ENCODE measurements around the gene SH2B3. TPM values are rescaled to one million over a fixed set of nuclear protein-coding genes. Genes with fewer than 3 reads are reported as not detected.

Gene SH2B3
- total RNA-seq, 3 donors from 2014 or later (not counting 1 experiment from before 2014, with no cell fraction given) = 68.1 to 81.3 (median 68.4) TPM

- H3K4me3 Mint-ChIP-seq = no peak overlapping the region
- Histone ChIP-seq H3K4me1 (ENCODE audit: control insufficient read depth, insufficient read depth, low read length) (no peaks in the 10 kb centered on the region), H3K36me3 (ENCODE audit: control insufficient read depth, insufficient read depth, low read length) (no peaks in the 10 kb centered on the region), H3K27ac (ENCODE audit: low read length) (no peak overlapping the region), H3K4me3 (ENCODE audit: low read length) (no peak overlapping the region), H3K27me3 (ENCODE audit: control insufficient read depth, insufficient read depth, low read length) (no peaks in the 10 kb centered on the region), H3K9me3 (ENCODE audit: control insufficient read depth, insufficient read depth, low read length) (no peaks in the 10 kb centered on the region)
- ATAC-seq (no peak), DNase-seq (no peak)
- WGBS (ENCODE audit: insufficient coverage) = 91% methylated on average over 5 of the region's 6 CpGs
- intact Hi-C loops (cut with micrococcal nuclease) = no loop called here
- TF ChIP-seq CTCF (IDR thresholded peaks at IDR 0.05) = no peak
- H3K9me3 Mint-ChIP-seq = no peaks in the 10 kb centered on the region
- no peaks in the 10 kb centered on the region for H3K36me3 Mint-ChIP-seq
- H3K27me3 Mint-ChIP-seq (ENCODE audit: low read depth in 2 of 2) = peaks cover 6 to 8% of the 10 kb centered on the region in 2 donors
- H3K27ac Mint-ChIP-seq = no peak overlapping the region
- no peaks in the 10 kb centered on the region for H3K4me1 Mint-ChIP-seq
Observed at GRCh38 chr12:111379942-111380554, 25.7 kb upstream of the SH2B3 start.

GRCh38 chr12:111384596-111384995 lies 21.1 kb upstream of the SH2B3 start:
- DNase-seq (no peak), ATAC-seq (no peak)
- Mint-ChIP-seq H3K9me3 (no peaks in the 10 kb centered on the region), H3K27ac (no peak overlapping the region), H3K4me3 (no peak overlapping the region), H3K27me3 (ENCODE audit: low read depth in 2 of 2) (peaks cover 6 to 11% of the 10 kb centered on the region in 2 donors), H3K36me3 (no peaks in the 10 kb centered on the region), H3K4me1 (no peaks in the 10 kb centered on the region)
- H3K9me3 ChIP-seq (ENCODE audit: control insufficient read depth, insufficient read depth, low read length) = no peaks in the 10 kb centered on the region
- TF ChIP-seq CTCF (IDR thresholded peaks at IDR 0.05) = no peak
- H3K4me1 ChIP-seq (ENCODE audit: control insufficient read depth, insufficient read depth, low read length) = peaks cover 9% of the 10 kb centered on the region
- intact Hi-C loops (cut with micrococcal nuclease) = no loop called here
- H3K4me3 ChIP-seq (ENCODE audit: low read length) = no peak overlapping the region
- 84% methylated on average over 5 of the region's 5 CpGs for WGBS (ENCODE audit: insufficient coverage)
- no peaks in the 10 kb centered on the region for H3K36me3 ChIP-seq (ENCODE audit: control insufficient read depth, insufficient read depth, low read length)
- no peak overlapping the region for H3K27ac ChIP-seq (ENCODE audit: low read length)
- H3K27me3 ChIP-seq (ENCODE audit: control insufficient read depth, insufficient read depth, low read length) = no peaks in the 10 kb centered on the region

GRCh38 chr12:111386885-111387284 lies 18.8 kb upstream of the SH2B3 start:
- H3K36me3 Mint-ChIP-seq = no peaks in the 10 kb centered on the region
- no peak overlapping the region for H3K27ac Mint-ChIP-seq
- DNase-seq (no peak), ATAC-seq (no peak)
- no peaks in the 10 kb centered on the region for H3K4me1 Mint-ChIP-seq
- Histone ChIP-seq H3K27me3 (ENCODE audit: control insufficient read depth, insufficient read depth, low read length) (no peaks in the 10 kb centered on the region), H3K27ac (ENCODE audit: low read length) (no peak overlapping the region), H3K4me1 (ENCODE audit: control insufficient read depth, insufficient read depth, low read length) (peaks cover 28% of the 10 kb centered on the region), H3K36me3 (ENCODE audit: control insufficient read depth, insufficient read depth, low read length) (no peaks in the 10 kb centered on the region), H3K4me3 (ENCODE audit: low read length) (no peak overlapping the region), H3K9me3 (ENCODE audit: control insufficient read depth, insufficient read depth, low read length) (no peaks in the 10 kb centered on the region)
- intact Hi-C loops (cut with micrococcal nuclease) = no loop called here
- peaks cover 0 to 6% of the 10 kb centered on the region in 2 donors for H3K27me3 Mint-ChIP-seq (ENCODE audit: low read depth in 2 of 2)
- 71% methylated on average over 3 of the region's 3 CpGs for WGBS (ENCODE audit: insufficient coverage)
- no peak overlapping the region for H3K4me3 Mint-ChIP-seq
- TF ChIP-seq CTCF (IDR thresholded peaks at IDR 0.05) = no peak
- H3K9me3 Mint-ChIP-seq = no peaks in the 10 kb centered on the region

GRCh38 chr12:111387747-111388323 lies 17.9 kb upstream of the SH2B3 start:
- Mint-ChIP-seq H3K27me3 (ENCODE audit: low read depth in 2 of 2) (peaks cover 0 to 6% of the 10 kb centered on the region in 2 donors), H3K4me3 (no peak overlapping the region), H3K9me3 (no peaks in the 10 kb centered on the region), H3K4me1 (no peaks in the 10 kb centered on the region), H3K27ac (peak overlapping the region in 1 of 2 donors; percentile 14), H3K36me3 (no peaks in the 10 kb centered on the region)
- WGBS (ENCODE audit: insufficient coverage) = 81% methylated on average over 9 of the region's 9 CpGs
- Histone ChIP-seq H3K4me3 (ENCODE audit: low read length) (no peak overlapping the region), H3K27me3 (ENCODE audit: control insufficient read depth, insufficient read depth, low read length) (no peaks in the 10 kb centered on the region), H3K27ac (ENCODE audit: low read length) (no peak overlapping the region), H3K36me3 (ENCODE audit: control insufficient read depth, insufficient read depth, low read length) (no peaks in the 10 kb centered on the region), H3K4me1 (ENCODE audit: control insufficient read depth, insufficient read depth, low read length) (peaks cover 28% of the 10 kb centered on the region), H3K9me3 (ENCODE audit: control insufficient read depth, insufficient read depth, low read length) (no peaks in the 10 kb centered on the region)
- intact Hi-C loops (cut with micrococcal nuclease) = no loop called here
- no peak for ATAC-seq
- DNase-seq = no peak
- no peak for TF ChIP-seq CTCF (IDR thresholded peaks at IDR 0.05)

Data from natural killer cell (primary cell).